SU-DHL-6 (cell line): ENCODE results near the gene TCEANC2.

ENCODE experiments used
- EZH2phosphoT487 ChIP-seq: fragments of 200-600 bp; sonication (generic), shearing (Covaris generic); conservative IDR thresholded peaks from 2 replicates; pipeline ENCODE4 v1.6.1; 2018; ENCODE audit warnings: mild to moderate bottlenecking, antibody characterized with exemption, low read length, moderate library complexity, mixed read lengths
- TF ChIP-seq, protein P1 (sequence below): fragments of 200-600 bp; sonication (generic); IDR thresholded peaks from one replicate; pipeline ENCODE4 v1.5.1; 2017; ENCODE audit warnings: antibody characterized with exemption, mild to moderate bottlenecking, low read length, moderate library complexity; ENCODE audit not compliant: insufficient read depth, poor library complexity, severe bottlenecking

DNA sequence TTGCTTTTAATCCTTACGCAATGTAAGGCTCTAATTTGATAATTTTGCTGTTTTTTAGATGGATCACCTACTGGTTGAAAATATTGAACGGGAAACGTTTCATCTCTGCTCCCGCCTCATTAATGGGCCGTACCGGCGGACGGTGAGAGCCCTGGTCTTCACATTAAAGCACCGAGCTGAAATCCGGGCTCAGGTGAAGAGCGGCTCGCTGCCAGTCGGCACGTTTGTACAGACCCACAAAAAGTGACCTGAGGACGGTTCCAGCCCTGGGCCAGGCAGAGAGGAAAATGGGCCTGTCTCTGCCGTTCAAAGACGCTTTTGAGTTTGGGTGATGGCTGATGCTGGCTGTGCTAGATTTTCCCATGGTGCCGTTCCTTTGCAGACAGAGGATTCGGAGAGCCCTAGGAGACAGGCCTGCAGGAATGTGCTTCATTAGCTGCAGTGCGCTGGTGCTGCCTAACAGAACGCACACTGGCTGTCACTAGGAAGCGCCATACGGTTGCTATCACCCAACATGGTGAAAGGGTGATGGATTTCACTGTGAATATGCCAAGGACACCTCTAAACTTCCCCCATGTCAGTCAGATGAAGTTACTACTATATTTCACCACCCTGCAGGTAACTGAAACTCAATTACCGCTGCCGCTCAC lies 42.9 kb downstream of the TCEANC2 start:
- TF ChIP-seq, protein P1, sequence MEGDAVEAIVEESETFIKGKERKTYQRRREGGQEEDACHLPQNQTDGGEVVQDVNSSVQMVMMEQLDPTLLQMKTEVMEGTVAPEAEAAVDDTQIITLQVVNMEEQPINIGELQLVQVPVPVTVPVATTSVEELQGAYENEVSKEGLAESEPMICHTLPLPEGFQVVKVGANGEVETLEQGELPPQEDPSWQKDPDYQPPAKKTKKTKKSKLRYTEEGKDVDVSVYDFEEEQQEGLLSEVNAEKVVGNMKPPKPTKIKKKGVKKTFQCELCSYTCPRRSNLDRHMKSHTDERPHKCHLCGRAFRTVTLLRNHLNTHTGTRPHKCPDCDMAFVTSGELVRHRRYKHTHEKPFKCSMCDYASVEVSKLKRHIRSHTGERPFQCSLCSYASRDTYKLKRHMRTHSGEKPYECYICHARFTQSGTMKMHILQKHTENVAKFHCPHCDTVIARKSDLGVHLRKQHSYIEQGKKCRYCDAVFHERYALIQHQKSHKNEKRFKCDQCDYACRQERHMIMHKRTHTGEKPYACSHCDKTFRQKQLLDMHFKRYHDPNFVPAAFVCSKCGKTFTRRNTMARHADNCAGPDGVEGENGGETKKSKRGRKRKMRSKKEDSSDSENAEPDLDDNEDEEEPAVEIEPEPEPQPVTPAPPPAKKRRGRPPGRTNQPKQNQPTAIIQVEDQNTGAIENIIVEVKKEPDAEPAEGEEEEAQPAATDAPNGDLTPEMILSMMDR = no peak
- TF ChIP-seq EZH2phosphoT487 = no peak
